ENCODE results near the gene NEURL4. TPM values are rescaled to one million over a fixed set of nuclear protein-coding genes. Genes with fewer than 3 reads are reported as not detected.
"Not testable (repeated sequence)": the region's sequence is repeated elsewhere in the genome, so short reads cannot be mapped to it uniquely, and the experiment has no call there.

The NEURL4 gene
- total RNA-seq, 1 donor from 2014 or later, result 56.7 TPM

- H3K4me3 Mint-ChIP-seq, result no peak overlapping the region
Measured at GRCh38 chr17:7334938-7335538, 5.9 kb upstream of the NEURL4 start.

GRCh38 chr17:7332600-7333069 lies 3.5 kb upstream of the NEURL4 start:
- H3K27ac Mint-ChIP-seq, result peak overlapping the region; percentile 83
- H3K4me3 Mint-ChIP-seq, result peak overlapping the region; percentile 46

More at GRCh38 chr17:7334938-7335538, 5.9 kb upstream of the NEURL4 start:
- TF ChIP-seq CTCF (IDR thresholded peaks at IDR 0.05; ENCODE audit: unreplicated experiment), result no peak
- no peak overlapping the region for H3K27ac Mint-ChIP-seq
- H3K36me3 Mint-ChIP-seq, result no peaks in the 10 kb centered on the region
- no peaks in the 10 kb centered on the region for H3K9me3 Mint-ChIP-seq
- no peaks in the 10 kb centered on the region for H3K27me3 Mint-ChIP-seq (ENCODE audit: low read depth)
- no peak for DNase-seq (ENCODE audit: low spot score in 2 of 2, unreplicated experiment in 2 of 2)
- peaks cover 16% of the 10 kb centered on the region for H3K4me1 Mint-ChIP-seq

GRCh38 chr17:7332111-7332510 lies 3.0 kb upstream of the NEURL4 start:
- Mint-ChIP-seq H3K9me3 (no peaks in the 10 kb centered on the region), H3K36me3 (no peaks in the 10 kb centered on the region), H3K27me3 (ENCODE audit: low read depth) (no peaks in the 10 kb centered on the region), H3K4me1 (peaks cover 31% of the 10 kb centered on the region), H3K4me3 (peak overlapping the region; percentile 46), H3K27ac (peak overlapping the region; percentile 83)
- TF ChIP-seq CTCF (IDR thresholded peaks at IDR 0.05; ENCODE audit: unreplicated experiment), result no peak
- DNase-seq (ENCODE audit: low spot score in 2 of 2, unreplicated experiment in 2 of 2), result no peak

More at GRCh38 chr17:7332600-7333069, 3.5 kb upstream of the NEURL4 start:
- H3K36me3 Mint-ChIP-seq; DNase-seq (ENCODE audit: low spot score in 2 of 2, unreplicated experiment in 2 of 2); H3K27me3 Mint-ChIP-seq (ENCODE audit: low read depth); H3K9me3 Mint-ChIP-seq: not testable (repeated sequence)
- peaks cover 31% of the 10 kb centered on the region for H3K4me1 Mint-ChIP-seq

- DNase-seq (ENCODE audit: low spot score in 2 of 2, unreplicated experiment in 2 of 2), result no peak
- no peaks in the 10 kb centered on the region for H3K36me3 Mint-ChIP-seq
- H3K27ac Mint-ChIP-seq, result peak overlapping the region; percentile 97
- H3K4me1 Mint-ChIP-seq, result peaks cover 31% of the 10 kb centered on the region
- TF ChIP-seq CTCF (IDR thresholded peaks at IDR 0.05; ENCODE audit: unreplicated experiment), result no peak
- H3K4me3 Mint-ChIP-seq, result peak overlapping the region; percentile 89
- H3K27me3 Mint-ChIP-seq (ENCODE audit: low read depth), result no peaks in the 10 kb centered on the region
- no peaks in the 10 kb centered on the region for H3K9me3 Mint-ChIP-seq
Measured at GRCh38 chr17:7330638-7331015, 1.5 kb upstream of the NEURL4 start.

- H3K27ac Mint-ChIP-seq, result peak overlapping the region; percentile 97
- H3K4me3 Mint-ChIP-seq, result peak overlapping the region; percentile 89
- no peaks in the 10 kb centered on the region for H3K27me3 Mint-ChIP-seq (ENCODE audit: low read depth)
- H3K36me3 Mint-ChIP-seq, result peaks cover 2% of the 10 kb centered on the region
- no peak for TF ChIP-seq CTCF (IDR thresholded peaks at IDR 0.05; ENCODE audit: unreplicated experiment)
- peaks cover 31% of the 10 kb centered on the region for H3K4me1 Mint-ChIP-seq
- peak; percentile 67 to 79 for DNase-seq (ENCODE audit: low spot score in 2 of 2, unreplicated experiment in 2 of 2)
- no peaks in the 10 kb centered on the region for H3K9me3 Mint-ChIP-seq
Measured at GRCh38 chr17:7329997-7330637, 982 bp upstream of the NEURL4 start.

- peak overlapping the region; percentile 97 for H3K27ac Mint-ChIP-seq
- no peaks in the 10 kb centered on the region for H3K9me3 Mint-ChIP-seq
- H3K4me3 Mint-ChIP-seq, result peak overlapping the region; percentile 89
- H3K4me1 Mint-ChIP-seq, result peaks cover 31% of the 10 kb centered on the region
- H3K27me3 Mint-ChIP-seq (ENCODE audit: low read depth), result no peaks in the 10 kb centered on the region
- H3K36me3 Mint-ChIP-seq, result peaks cover 2% of the 10 kb centered on the region
- peak; percentile 94 to 96 for DNase-seq (ENCODE audit: low spot score in 2 of 2, unreplicated experiment in 2 of 2)
- peak; percentile 27 for TF ChIP-seq CTCF (IDR thresholded peaks at IDR 0.05; ENCODE audit: unreplicated experiment)
Measured at GRCh38 chr17:7329374-7329996, 350 bp upstream of the NEURL4 start.
